ENCODE results near the gene GAMT.

GAMT gene

GRCh38 chr19:1434577-1435060 lies 33.3 kb upstream of the GAMT start:
- H3K4me3 ChIP-seq (ENCODE audit: low read depth, low read length) = no peak overlapping the region
- no peak for DNase-seq (ENCODE audit: low read depth)

- H3K4me3 ChIP-seq (ENCODE audit: low read depth, low read length) = no peak overlapping the region
- DNase-seq (ENCODE audit: low read depth) = no peak
Observed at GRCh38 chr19:1434040-1434366, 32.7 kb upstream of the GAMT start.

- no peak for DNase-seq (ENCODE audit: low read depth)
- no peak overlapping the region for H3K4me3 ChIP-seq (ENCODE audit: low read depth, low read length)
Observed at GRCh38 chr19:1433119-1434039, 32.0 kb upstream of the GAMT start.

- no peak for DNase-seq (ENCODE audit: low read depth)
Observed at GRCh38 chr19:1432507-1432887, 31.2 kb upstream of the GAMT start.

GRCh38 chr19:1431759-1432506 lies 30.6 kb upstream of the GAMT start:
- no peak for DNase-seq (ENCODE audit: low read depth)
- H3K4me3 ChIP-seq (ENCODE audit: low read depth, low read length) = no peak overlapping the region

More at GRCh38 chr19:1432507-1432887, 31.2 kb upstream of the GAMT start:
- H3K4me3 ChIP-seq (ENCODE audit: low read depth, low read length) = no peak overlapping the region

- DNase-seq (ENCODE audit: low read depth) = no peak
- no peak overlapping the region for H3K4me3 ChIP-seq (ENCODE audit: low read depth, low read length)
Observed at GRCh38 chr19:1430246-1430645, 28.9 kb upstream of the GAMT start.

- no peak overlapping the region for H3K4me3 ChIP-seq (ENCODE audit: low read depth, low read length)
- DNase-seq (ENCODE audit: low read depth) = no peak
Observed at GRCh38 chr19:1429750-1430149, 28.4 kb upstream of the GAMT start.

GRCh38 chr19:1428738-1429391 lies 27.5 kb upstream of the GAMT start:
- H3K4me3 ChIP-seq (ENCODE audit: low read depth, low read length) = no peak overlapping the region
- DNase-seq (ENCODE audit: low read depth) = no peak

- DNase-seq (ENCODE audit: low read depth) = no peak
- no peak overlapping the region for H3K4me3 ChIP-seq (ENCODE audit: low read depth, low read length)
Observed at GRCh38 chr19:1427221-1427920, 26.0 kb upstream of the GAMT start.

- no peak overlapping the region for H3K4me3 ChIP-seq (ENCODE audit: low read depth, low read length)
- DNase-seq (ENCODE audit: low read depth) = no peak
Observed at GRCh38 chr19:1426736-1427135, 25.4 kb upstream of the GAMT start.

- no peak overlapping the region for H3K4me3 ChIP-seq (ENCODE audit: low read depth, low read length)
- no peak for DNase-seq (ENCODE audit: low read depth)
Observed at GRCh38 chr19:1425902-1426301, 24.6 kb upstream of the GAMT start.

- DNase-seq (ENCODE audit: low read depth) = no peak
- H3K4me3 ChIP-seq (ENCODE audit: low read depth, low read length) = no peak overlapping the region
Observed at GRCh38 chr19:1425102-1425837, 23.9 kb upstream of the GAMT start.

GRCh38 chr19:1424192-1424955 lies 23.0 kb upstream of the GAMT start:
- no peak overlapping the region for H3K4me3 ChIP-seq (ENCODE audit: low read depth, low read length)
- no peak for DNase-seq (ENCODE audit: low read depth)

GRCh38 chr19:1423436-1424191 lies 22.3 kb upstream of the GAMT start:
- DNase-seq (ENCODE audit: low read depth) = no peak
- H3K4me3 ChIP-seq (ENCODE audit: low read depth, low read length) = no peak overlapping the region

GRCh38 chr19:1422943-1423342 lies 21.6 kb upstream of the GAMT start:
- DNase-seq (ENCODE audit: low read depth) = no peak
- H3K4me3 ChIP-seq (ENCODE audit: low read depth, low read length) = no peak overlapping the region

- H3K4me3 ChIP-seq (ENCODE audit: low read depth, low read length) = no peak overlapping the region
- no peak for DNase-seq (ENCODE audit: low read depth)
Observed at GRCh38 chr19:1422360-1422759, 21.0 kb upstream of the GAMT start.

- no peak overlapping the region for H3K4me3 ChIP-seq (ENCODE audit: low read depth, low read length)
- DNase-seq (ENCODE audit: low read depth) = no peak
Observed at GRCh38 chr19:1421958-1422305, 20.6 kb upstream of the GAMT start.

Data from skeletal muscle cell (primary cell).